Measurements from ENCODE around the gene KCNE1. TPM values are rescaled to one million over a fixed set of nuclear protein-coding genes. Genes with fewer than 3 reads are reported as not detected.
"Not testable (repeated sequence)": the region's sequence is repeated elsewhere in the genome, so short reads cannot be mapped to it uniquely, and the experiment has no call there.

KCNE1 gene
- total RNA-seq, 4 donors from 2014 or later: 2.2 to 10.2 (median 2.9) TPM

DNA sequence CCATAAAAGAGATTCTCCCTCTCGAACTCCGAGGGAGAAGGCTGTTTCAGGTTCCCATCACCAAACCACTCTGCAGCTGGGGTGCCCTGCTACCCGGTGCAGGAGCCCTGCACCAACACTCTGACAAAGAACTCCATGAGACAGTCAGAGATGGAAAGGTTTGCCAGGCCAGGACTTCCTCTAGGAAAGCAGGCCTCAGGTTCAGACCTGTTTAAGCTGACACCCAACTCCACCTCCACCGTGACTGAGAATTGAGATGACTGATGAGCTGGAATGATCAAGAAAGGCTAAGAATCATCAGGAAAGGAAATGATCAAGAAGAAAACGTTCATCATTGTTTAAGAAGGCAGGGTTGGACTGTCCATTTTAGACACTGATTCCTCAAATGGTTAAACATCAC, 46.2 kb upstream of the KCNE1 start:
- H3K4me3 ChIP-seq: no peak overlapping the region
- no peaks in the 10 kb centered on the region for H3K9me3 ChIP-seq
- H3K36me3 ChIP-seq: no peaks in the 10 kb centered on the region
- peak overlapping the region in 2 of 4 donors; percentile 73 to 79 for H3K27ac ChIP-seq
- H3K27me3 ChIP-seq: no peaks in the 10 kb centered on the region
- TF ChIP-seq, protein P1, sequence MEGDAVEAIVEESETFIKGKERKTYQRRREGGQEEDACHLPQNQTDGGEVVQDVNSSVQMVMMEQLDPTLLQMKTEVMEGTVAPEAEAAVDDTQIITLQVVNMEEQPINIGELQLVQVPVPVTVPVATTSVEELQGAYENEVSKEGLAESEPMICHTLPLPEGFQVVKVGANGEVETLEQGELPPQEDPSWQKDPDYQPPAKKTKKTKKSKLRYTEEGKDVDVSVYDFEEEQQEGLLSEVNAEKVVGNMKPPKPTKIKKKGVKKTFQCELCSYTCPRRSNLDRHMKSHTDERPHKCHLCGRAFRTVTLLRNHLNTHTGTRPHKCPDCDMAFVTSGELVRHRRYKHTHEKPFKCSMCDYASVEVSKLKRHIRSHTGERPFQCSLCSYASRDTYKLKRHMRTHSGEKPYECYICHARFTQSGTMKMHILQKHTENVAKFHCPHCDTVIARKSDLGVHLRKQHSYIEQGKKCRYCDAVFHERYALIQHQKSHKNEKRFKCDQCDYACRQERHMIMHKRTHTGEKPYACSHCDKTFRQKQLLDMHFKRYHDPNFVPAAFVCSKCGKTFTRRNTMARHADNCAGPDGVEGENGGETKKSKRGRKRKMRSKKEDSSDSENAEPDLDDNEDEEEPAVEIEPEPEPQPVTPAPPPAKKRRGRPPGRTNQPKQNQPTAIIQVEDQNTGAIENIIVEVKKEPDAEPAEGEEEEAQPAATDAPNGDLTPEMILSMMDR (IDR thresholded peaks at IDR 0.05): no peak
- TF ChIP-seq POLR2A (IDR thresholded peaks at IDR 0.05) (no peak), EP300 (IDR thresholded peaks at IDR 0.05) (no peak)
- H3K4me1 ChIP-seq: peaks cover 0 to 52% (median 15%) of the 10 kb centered on the region in 4 donors
- 85 to 90% methylated on average over 5 of the region's 5 CpGs for WGBS, 2 donors
- no peak for DNase-seq (ENCODE audit: low spot score in 2 of 2)

DNA sequence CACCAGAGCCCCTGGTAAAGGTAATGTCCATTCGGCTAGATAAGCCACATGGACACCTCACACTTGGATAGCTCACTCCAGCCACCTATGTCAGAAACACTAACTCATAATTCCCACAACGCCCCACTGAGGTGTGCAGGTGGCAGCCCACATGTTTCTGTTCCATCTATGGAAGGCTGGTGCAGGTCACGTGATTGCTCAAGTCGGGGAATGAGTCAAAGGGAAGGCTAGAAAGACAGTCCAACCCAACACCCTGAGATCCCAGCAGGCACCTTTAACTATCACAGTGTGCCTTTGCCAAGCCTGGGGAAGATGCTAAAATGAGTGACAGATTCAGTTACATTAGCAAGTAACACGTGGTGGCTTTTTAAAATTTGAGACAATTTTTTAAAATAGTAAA, 45.3 kb upstream of the KCNE1 start:
- Histone ChIP-seq H3K27ac (peak overlapping the region in 2 of 4 donors; percentile 36 to 79), H3K4me3 (no peak overlapping the region), H3K9me3 (no peaks in the 10 kb centered on the region), H3K4me1 (peaks cover 0 to 61% (median 19%) of the 10 kb centered on the region in 4 donors), H3K36me3 (no peaks in the 10 kb centered on the region), H3K27me3 (no peaks in the 10 kb centered on the region)
- WGBS, 2 donors: 85 to 90% methylated on average over 5 of the region's 5 CpGs
- TF ChIP-seq EP300 (IDR thresholded peaks at IDR 0.05) (no peak), POLR2A (IDR thresholded peaks at IDR 0.05) (no peak)
- TF ChIP-seq, protein P1 (IDR thresholded peaks at IDR 0.05): no peak
- DNase-seq (ENCODE audit: low spot score in 2 of 2): no peak

DNA sequence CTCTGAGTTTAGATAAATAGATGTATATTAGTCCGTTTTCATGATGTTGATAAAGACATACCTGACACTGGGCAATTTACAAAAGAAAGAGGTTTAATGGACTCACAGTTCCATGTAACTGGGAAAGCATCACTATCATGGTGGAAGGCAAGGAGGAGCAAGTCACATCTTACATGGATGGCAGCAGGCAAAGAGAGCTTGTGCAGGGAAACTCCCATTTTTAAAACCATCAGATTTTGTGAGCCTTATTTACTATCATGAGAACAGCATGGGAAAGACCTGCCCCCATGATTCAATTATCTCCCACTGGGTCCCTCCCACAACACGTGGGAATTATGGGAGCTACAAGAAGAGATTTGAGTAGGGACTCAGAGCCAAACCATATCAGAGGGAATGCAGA, 42.7 kb upstream of the KCNE1 start:
- H3K27ac ChIP-seq: not testable (repeated sequence)
- 84 to 85% methylated on average over 2 of the region's 2 CpGs for WGBS, 2 donors

DNA sequence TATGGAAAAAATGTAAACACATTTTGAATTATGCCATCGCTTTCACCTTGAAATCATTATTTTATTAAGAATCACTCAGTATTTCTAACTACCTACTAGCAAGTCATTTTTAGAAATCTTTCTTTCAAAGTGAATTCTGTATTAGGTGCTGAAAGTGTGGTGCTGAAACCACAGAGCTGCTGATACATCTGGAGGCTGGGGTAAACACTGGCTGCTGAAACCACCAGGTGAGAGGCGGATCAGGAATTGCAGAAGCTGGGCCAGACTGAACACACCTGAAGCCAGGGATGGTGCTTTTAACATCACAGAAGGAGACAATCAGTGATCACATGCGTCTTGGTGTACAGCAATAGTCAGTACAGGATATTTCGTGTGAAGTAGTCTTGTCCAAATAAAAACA, 42.2 kb upstream of the KCNE1 start:
- TF ChIP-seq, protein P1 (IDR thresholded peaks at IDR 0.05): no peak
- Histone ChIP-seq H3K4me3 (no peak overlapping the region), H3K4me1 (peaks cover 0 to 45% (median 20%) of the 10 kb centered on the region in 4 donors), H3K36me3 (no peaks in the 10 kb centered on the region), H3K9me3 (no peaks in the 10 kb centered on the region), H3K27me3 (no peaks in the 10 kb centered on the region), H3K27ac (peak overlapping the region in 1 of 4 donors; percentile 68)
- DNase-seq (ENCODE audit: low spot score in 2 of 2): no peak
- 97 to 98% methylated on average over 4 of the region's 4 CpGs for WGBS, 2 donors

More for the DNA sequence above, 42.7 kb upstream of the KCNE1 start:
- DNase-seq (ENCODE audit: low spot score in 2 of 2); H3K9me3 ChIP-seq; H3K36me3 ChIP-seq; H3K27me3 ChIP-seq; H3K4me3 ChIP-seq: not testable (repeated sequence)
- peaks cover 0 to 49% (median 20%) of the 10 kb centered on the region in 4 donors for H3K4me1 ChIP-seq

DNA sequence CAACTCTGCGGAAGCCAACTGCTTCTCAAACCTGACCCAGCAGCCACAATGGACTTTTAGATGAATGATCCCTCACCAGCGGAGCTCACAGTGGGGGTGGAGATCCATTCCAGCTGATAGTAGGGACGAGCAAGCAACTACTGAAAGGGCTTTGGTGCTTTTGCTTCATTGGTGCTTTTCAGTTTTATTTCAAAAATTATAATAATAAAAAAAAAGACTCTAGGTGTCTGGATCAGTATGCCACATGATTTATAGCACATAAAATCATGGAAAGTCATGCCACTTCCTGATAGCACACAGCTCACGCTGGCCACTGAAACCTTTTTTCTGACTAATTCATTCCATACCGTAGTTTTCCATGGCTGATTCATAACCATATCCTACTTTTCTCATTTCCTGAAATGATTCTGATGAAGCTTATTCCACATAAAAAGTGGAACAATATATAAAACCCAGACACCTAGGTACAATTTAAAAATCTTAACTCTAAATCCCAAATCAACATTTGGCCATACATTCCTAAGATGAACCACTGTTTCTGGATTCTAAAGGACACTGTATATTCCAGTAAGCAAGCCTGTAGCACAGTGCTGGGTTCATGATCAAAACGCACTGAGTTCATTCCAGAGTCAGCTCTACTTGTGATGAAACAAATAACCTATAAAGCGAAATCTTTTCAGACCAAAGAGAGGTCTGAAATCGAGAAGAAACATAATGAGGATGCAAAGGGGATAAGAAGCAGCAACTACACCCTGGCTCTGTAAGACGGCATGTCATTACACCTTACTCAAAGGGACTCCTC, 41.3 kb upstream of the KCNE1 start:
- WGBS, 2 donors: 50 to 54% methylated on average over 9 of the region's 9 CpGs
- TF ChIP-seq POLR2A (IDR thresholded peaks at IDR 0.05) (no peak), EP300 (IDR thresholded peaks at IDR 0.05) (no peak)
- TF ChIP-seq, protein P1 (IDR thresholded peaks at IDR 0.05): no peak
- no peaks in the 10 kb centered on the region for H3K36me3 ChIP-seq
- no peak for DNase-seq (ENCODE audit: low spot score in 2 of 2)
- H3K9me3 ChIP-seq: no peaks in the 10 kb centered on the region
- H3K27me3 ChIP-seq: no peaks in the 10 kb centered on the region
- H3K4me3 ChIP-seq: no peak overlapping the region
- peak overlapping the region in 2 of 4 donors; percentile 64 to 68 for H3K27ac ChIP-seq
- H3K4me1 ChIP-seq: peaks cover 0 to 37% (median 18%) of the 10 kb centered on the region in 4 donors

All from tibial nerve (tissue), 4 donors.